ENCODE results near the gene MDC1.
"Not testable (repeated sequence)": the region's sequence is repeated elsewhere in the genome, so short reads cannot be mapped to it uniquely, and the experiment has no call there.

Gene MDC1

GRCh38 chr6:30723159-30723842, 6.2 kb upstream of the MDC1 start:
- DNase-seq = not testable (repeated sequence)

- DNase-seq = peak; percentile 64
These were observed 5.4 kb upstream of the MDC1 start for GRCh38 chr6:30722280-30723112.

GRCh38 chr6:30722025-30722279, 4.9 kb upstream of the MDC1 start:
- DNase-seq = not testable (repeated sequence)

GRCh38 chr6:30721198-30722024, 4.3 kb upstream of the MDC1 start:
- peak; percentile 89 for DNase-seq

GRCh38 chr6:30720738-30721197, 3.7 kb upstream of the MDC1 start:
- peak; percentile 83 for DNase-seq

GRCh38 chr6:30719791-30720737, 3.0 kb upstream of the MDC1 start, which contains the start of gene TUBB:
TSS of gene TUBB (plus strand) at chr6:30720352. CDS start at chr6:30720507, 155 bp downstream.
- DNase-seq = peak; percentile 98

- DNase-seq = peak; percentile 63
These were observed 2.3 kb upstream of the MDC1 start for GRCh38 chr6:30719356-30719755.

GRCh38 chr6:30717845-30718720, 1.0 kb upstream of the MDC1 start:
- DNase-seq = not testable (repeated sequence)

GRCh38 chr6:30716879-30717128, 277 bp downstream of the MDC1 start:
- no peak for DNase-seq

- DNase-seq = no peak
These were observed 2.8 kb downstream of the MDC1 start for GRCh38 chr6:30714263-30714662.

- DNase-seq = no peak
These were observed 4.6 kb downstream of the MDC1 start for GRCh38 chr6:30712441-30712945.

- DNase-seq = no peak
These were observed 5.2 kb downstream of the MDC1 start for GRCh38 chr6:30711758-30712380.

- DNase-seq = no peak
These were observed 7.8 kb downstream of the MDC1 start for GRCh38 chr6:30709101-30709868.

- DNase-seq = peak; percentile 87
These were observed 9.7 kb downstream of the MDC1 start for GRCh38 chr6:30707281-30707850.

- no peak for DNase-seq
These were observed 11.5 kb downstream of the MDC1 start for GRCh38 chr6:30705620-30706019.

GRCh38 chr6:30703821-30704220, 13.3 kb downstream of the MDC1 start:
- DNase-seq = no peak

GRCh38 chr6:30703011-30703410, 14.1 kb downstream of the MDC1 start:
- DNase-seq = no peak

- DNase-seq = no peak
These were observed 16.7 kb downstream of the MDC1 start for GRCh38 chr6:30700340-30700739.

- no peak for DNase-seq
These were observed 20.6 kb downstream of the MDC1 start for GRCh38 chr6:30696432-30696831.

All from NCI-H146 (cell line).